ENCODE results near the gene UBTD1. TPM values are rescaled to one million over a fixed set of nuclear protein-coding genes. Genes with fewer than 3 reads are reported as not detected.
"Not testable (repeated sequence)": the region's sequence is repeated elsewhere in the genome, so short reads cannot be mapped to it uniquely, and the experiment has no call there.

The UBTD1 gene
- total RNA-seq, 2 donors from 2014 or later = 10.2 to 20.4 TPM

DNA sequence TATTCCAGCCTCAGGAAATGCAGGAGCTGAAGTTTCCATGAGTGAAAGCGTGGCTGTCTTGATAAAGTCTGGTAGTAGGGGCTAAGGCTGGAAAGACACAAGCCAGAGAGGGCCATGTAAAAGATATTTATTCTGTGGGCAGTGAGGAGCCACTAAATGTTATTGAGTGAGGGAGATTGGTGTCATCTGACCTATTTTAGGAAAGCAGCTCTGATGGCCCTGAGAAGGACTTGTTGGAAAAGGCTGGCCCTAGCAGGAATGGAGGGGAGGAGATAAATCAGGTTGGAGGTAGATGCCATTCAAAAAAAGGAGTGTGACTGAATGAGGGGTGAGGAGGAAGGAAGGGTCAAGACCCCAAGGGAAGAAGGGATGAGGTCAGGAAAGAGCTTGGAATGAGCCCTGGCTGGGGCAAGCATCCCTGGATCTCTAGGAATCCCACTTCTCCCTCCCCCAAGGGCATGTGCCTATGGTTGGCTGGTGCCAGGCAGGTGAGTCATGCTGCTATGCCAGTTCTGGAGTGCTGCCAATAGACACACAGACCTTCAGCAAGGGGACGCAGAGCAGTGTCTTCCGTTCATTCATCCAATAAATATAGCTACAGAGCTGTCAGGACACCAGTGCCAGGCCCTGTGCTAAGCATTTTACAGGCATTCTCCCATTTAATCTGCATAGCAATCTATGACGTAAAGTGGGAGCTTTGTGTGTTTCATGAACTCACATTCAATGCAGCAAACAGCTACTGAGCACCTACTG lies 75.8 kb downstream of the UBTD1 start:
- Histone ChIP-seq H3K4me3 (no peak overlapping the region), H3K27ac (peak overlapping the region in 1 of 2 donors; percentile 40), H3K27me3 (replicated peaks; ENCODE audit: insufficient read depth) (no peaks in the 10 kb centered on the region), H3K4me1 (ENCODE audit: control insufficient read depth in 1 of 2, low read depth in 2 of 2) (peaks cover 15 to 26% of the 10 kb centered on the region in 2 donors), H3K9me3 (no peaks in the 10 kb centered on the region), H3K36me3 (peaks cover 9% of the 10 kb centered on the region)
- peak; percentile 35 for DNase-seq (ENCODE audit: low spot score)
- TF ChIP-seq, protein P1, sequence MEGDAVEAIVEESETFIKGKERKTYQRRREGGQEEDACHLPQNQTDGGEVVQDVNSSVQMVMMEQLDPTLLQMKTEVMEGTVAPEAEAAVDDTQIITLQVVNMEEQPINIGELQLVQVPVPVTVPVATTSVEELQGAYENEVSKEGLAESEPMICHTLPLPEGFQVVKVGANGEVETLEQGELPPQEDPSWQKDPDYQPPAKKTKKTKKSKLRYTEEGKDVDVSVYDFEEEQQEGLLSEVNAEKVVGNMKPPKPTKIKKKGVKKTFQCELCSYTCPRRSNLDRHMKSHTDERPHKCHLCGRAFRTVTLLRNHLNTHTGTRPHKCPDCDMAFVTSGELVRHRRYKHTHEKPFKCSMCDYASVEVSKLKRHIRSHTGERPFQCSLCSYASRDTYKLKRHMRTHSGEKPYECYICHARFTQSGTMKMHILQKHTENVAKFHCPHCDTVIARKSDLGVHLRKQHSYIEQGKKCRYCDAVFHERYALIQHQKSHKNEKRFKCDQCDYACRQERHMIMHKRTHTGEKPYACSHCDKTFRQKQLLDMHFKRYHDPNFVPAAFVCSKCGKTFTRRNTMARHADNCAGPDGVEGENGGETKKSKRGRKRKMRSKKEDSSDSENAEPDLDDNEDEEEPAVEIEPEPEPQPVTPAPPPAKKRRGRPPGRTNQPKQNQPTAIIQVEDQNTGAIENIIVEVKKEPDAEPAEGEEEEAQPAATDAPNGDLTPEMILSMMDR (IDR thresholded peaks at IDR 0.05) = no peak
- no peak for ATAC-seq (ENCODE audit: insufficient number of reproducible peaks, low FRiP score, low read depth)

- Histone ChIP-seq H3K4me3 (no peak overlapping the region), H3K27ac (peak overlapping the region in 1 of 2 donors; percentile 40), H3K36me3 (peaks cover 7% of the 10 kb centered on the region), H3K27me3 (replicated peaks; ENCODE audit: insufficient read depth) (no peaks in the 10 kb centered on the region), H3K9me3 (no peaks in the 10 kb centered on the region), H3K4me1 (ENCODE audit: control insufficient read depth in 1 of 2, low read depth in 2 of 2) (peaks cover 15 to 26% of the 10 kb centered on the region in 2 donors)
- TF ChIP-seq, protein P1 (IDR thresholded peaks at IDR 0.05) = no peak
- ATAC-seq (ENCODE audit: insufficient number of reproducible peaks, low FRiP score, low read depth) (no peak), DNase-seq (ENCODE audit: low spot score) (no peak)
These were observed 76.5 kb downstream of the UBTD1 start for GRCh38 chr10:97575127-97575668.

DNA sequence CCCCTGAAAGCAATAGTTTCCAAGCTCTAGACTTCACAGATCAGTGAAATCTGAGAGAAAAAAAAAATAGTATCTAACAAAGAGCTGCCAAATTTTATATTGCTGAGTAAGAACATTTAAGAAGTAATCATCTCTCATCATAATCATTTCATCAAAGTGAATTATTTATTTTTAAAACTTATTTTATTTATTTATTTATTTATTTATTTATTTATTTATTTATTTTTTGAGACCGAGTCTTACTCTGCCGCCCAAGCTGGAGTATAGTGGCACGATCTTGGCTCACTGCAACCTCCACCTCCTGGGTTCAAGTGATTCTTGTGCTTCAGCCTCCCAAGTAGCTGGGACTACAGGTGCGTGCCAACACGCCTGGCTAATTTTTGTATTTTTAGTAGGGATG lies 77.8 kb downstream of the UBTD1 start:
- Histone ChIP-seq H3K4me1 (ENCODE audit: control insufficient read depth in 1 of 2, low read depth in 2 of 2) (peaks cover 15 to 26% of the 10 kb centered on the region in 2 donors), H3K27ac (peak overlapping the region in 1 of 2 donors; percentile 31)
- not testable (repeated sequence) for H3K27me3 ChIP-seq (replicated peaks; ENCODE audit: insufficient read depth); H3K36me3 ChIP-seq; ATAC-seq (ENCODE audit: insufficient number of reproducible peaks, low FRiP score, low read depth); H3K9me3 ChIP-seq; DNase-seq (ENCODE audit: low spot score); H3K4me3 ChIP-seq

GRCh38 chr10:97577701-97578100 lies 79.0 kb downstream of the UBTD1 start:
- Histone ChIP-seq H3K4me3 (no peak overlapping the region), H3K27me3 (replicated peaks; ENCODE audit: insufficient read depth) (no peaks in the 10 kb centered on the region), H3K36me3 (no peaks in the 10 kb centered on the region), H3K27ac (no peak overlapping the region), H3K9me3 (no peaks in the 10 kb centered on the region), H3K4me1 (ENCODE audit: control insufficient read depth in 1 of 2, low read depth in 2 of 2) (peaks cover 9 to 16% of the 10 kb centered on the region in 2 donors)
- TF ChIP-seq, protein P1 (IDR thresholded peaks at IDR 0.05) = no peak
- ATAC-seq (ENCODE audit: insufficient number of reproducible peaks, low FRiP score, low read depth) = no peak
- no peak for DNase-seq (ENCODE audit: low spot score)

- peaks cover 9 to 14% of the 10 kb centered on the region in 2 donors for H3K4me1 ChIP-seq (ENCODE audit: control insufficient read depth in 1 of 2, low read depth in 2 of 2)
- ATAC-seq (ENCODE audit: insufficient number of reproducible peaks, low FRiP score, low read depth) (no peak), DNase-seq (ENCODE audit: low spot score) (no peak)
- TF ChIP-seq, protein P1 (IDR thresholded peaks at IDR 0.05) = no peak
- H3K27me3 ChIP-seq (replicated peaks; ENCODE audit: insufficient read depth) = no peaks in the 10 kb centered on the region
- H3K9me3 ChIP-seq = no peaks in the 10 kb centered on the region
- H3K36me3 ChIP-seq = no peaks in the 10 kb centered on the region
- peak overlapping the region; percentile 47 for H3K4me3 ChIP-seq
- no peak overlapping the region for H3K27ac ChIP-seq
These were observed 79.6 kb downstream of the UBTD1 start for GRCh38 chr10:97578171-97578844.

All from thoracic aorta (tissue), 2 donors.